Activated CD8-positive, alpha-beta memory T cell treated with anti-CD3 and anti-CD28 coated beads for 1 hour (primary cell): ENCODE measurements around the gene BRD1.

Experiments
- DNase-seq, 2 donors: peaks; one replicate each; pipeline ENCODE4 v3.0.0-alpha.2; 2020; ENCODE audit warnings: low read depth in 1 of 2; ENCODE audit errors: extremely low read depth in 1 of 2

The BRD1 gene

GRCh38 chr22:49734882-49735281 lies 92.8 kb downstream of the BRD1 start:
- DNase-seq = no peak

GRCh38 chr22:49734390-49734789 lies 93.3 kb downstream of the BRD1 start:
- no peak for DNase-seq

- no peak for DNase-seq
These were observed 94.0 kb downstream of the BRD1 start for GRCh38 chr22:49733631-49734030.

- DNase-seq = no peak
These were observed 97.0 kb downstream of the BRD1 start for GRCh38 chr22:49730656-49731055.

GRCh38 chr22:49728570-49729271 lies 99.0 kb downstream of the BRD1 start:
- DNase-seq = no peak

GRCh38 chr22:49727881-49728569 lies 99.6 kb downstream of the BRD1 start:
- DNase-seq = no peak

- DNase-seq = no peak
These were observed 100.3 kb downstream of the BRD1 start for GRCh38 chr22:49727191-49727880.

- no peak for DNase-seq
These were observed 101.0 kb downstream of the BRD1 start for GRCh38 chr22:49726701-49727101.

- DNase-seq = no peak
These were observed 101.5 kb downstream of the BRD1 start for GRCh38 chr22:49726022-49726681.

GRCh38 chr22:49725516-49725915 lies 102.2 kb downstream of the BRD1 start:
- no peak for DNase-seq

GRCh38 chr22:49724893-49725489 lies 102.7 kb downstream of the BRD1 start:
- peak; percentile 14 to 56 for DNase-seq

GRCh38 chr22:49724030-49724892 lies 103.4 kb downstream of the BRD1 start:
- no peak for DNase-seq

- DNase-seq = no peak
These were observed 104.1 kb downstream of the BRD1 start for GRCh38 chr22:49723478-49724029.
